Activated B cell treated with CpG ODN at 0.5 μM for 24 hours (primary cell): ENCODE results near the gene TRIM2. TPM values are rescaled to one million over a fixed set of nuclear protein-coding genes. Genes with fewer than 3 reads are reported as not detected.

Experiments used
- ATAC-seq: fragments of 200-7000 bp; cut with Tn5 transposase; one replicate; pipeline ENCODE4 v1.10.0; 2021; ENCODE audit warnings: low read depth, mild to moderate bottlenecking, moderate library complexity
- CTCF ChIA-PET: fragments of 350-600 bp; sonication (Branson Sonifier 250); formaldehyde crosslinking; loops from one replicate; lab custom pipeline; 2021; ENCODE audit warnings: antibody characterized with exemption; lab: Charles Lee
- POLR2A ChIA-PET: fragments of 350-600 bp; sonication (Branson Sonifier 250); formaldehyde crosslinking; loops from one replicate; lab custom pipeline; 2021; ENCODE audit warnings: antibody characterized with exemption; lab: Charles Lee
- DNase-seq: peaks from one replicate; pipeline ENCODE4 v3.0.0; 2022
- H3K27ac Mint-ChIP-seq: one replicate; pipeline ENCODE4 v1.8.0; 2020; ENCODE audit warnings: mixed read lengths
- H3K27me3 Mint-ChIP-seq: one replicate; pipeline ENCODE4 v1.8.0; 2021; ENCODE audit warnings: mixed read lengths
- H3K36me3 Mint-ChIP-seq: one replicate; pipeline ENCODE4 v1.8.0; 2021; ENCODE audit warnings: low read depth, mixed read lengths
- H3K4me1 Mint-ChIP-seq: one replicate; pipeline ENCODE4 v1.8.0; 2021; ENCODE audit warnings: mixed read lengths
- H3K4me3 Mint-ChIP-seq: one replicate; pipeline ENCODE4 v1.8.0; 2020; ENCODE audit warnings: mild to moderate bottlenecking, mixed read lengths
- H3K9me3 Mint-ChIP-seq: one replicate; pipeline ENCODE4 v1.8.0; 2020; ENCODE audit warnings: mixed read lengths
- intact Hi-C: fragments of 100-400 bp; cut with micrococcal nuclease; formaldehyde crosslinking; loops from one replicate; pipeline ENCODE4 v1.15.1; 2024
- total RNA-seq: library from RNA; stranded (reverse); gene quantifications from 2 replicates; pipeline ENCODE4 v1.2.3, GENCODE V29; 2022
- TF ChIP-seq, protein P1 (sequence below): fragments of 200-600 bp; IDR thresholded peaks from one replicate; pipeline ENCODE4 v1.8.0; 2022; ENCODE audit warnings: antibody characterized with exemption, mild to moderate bottlenecking

Gene TRIM2
- total RNA-seq, 1 donor from 2014 or later = 5.1 TPM

DNA sequence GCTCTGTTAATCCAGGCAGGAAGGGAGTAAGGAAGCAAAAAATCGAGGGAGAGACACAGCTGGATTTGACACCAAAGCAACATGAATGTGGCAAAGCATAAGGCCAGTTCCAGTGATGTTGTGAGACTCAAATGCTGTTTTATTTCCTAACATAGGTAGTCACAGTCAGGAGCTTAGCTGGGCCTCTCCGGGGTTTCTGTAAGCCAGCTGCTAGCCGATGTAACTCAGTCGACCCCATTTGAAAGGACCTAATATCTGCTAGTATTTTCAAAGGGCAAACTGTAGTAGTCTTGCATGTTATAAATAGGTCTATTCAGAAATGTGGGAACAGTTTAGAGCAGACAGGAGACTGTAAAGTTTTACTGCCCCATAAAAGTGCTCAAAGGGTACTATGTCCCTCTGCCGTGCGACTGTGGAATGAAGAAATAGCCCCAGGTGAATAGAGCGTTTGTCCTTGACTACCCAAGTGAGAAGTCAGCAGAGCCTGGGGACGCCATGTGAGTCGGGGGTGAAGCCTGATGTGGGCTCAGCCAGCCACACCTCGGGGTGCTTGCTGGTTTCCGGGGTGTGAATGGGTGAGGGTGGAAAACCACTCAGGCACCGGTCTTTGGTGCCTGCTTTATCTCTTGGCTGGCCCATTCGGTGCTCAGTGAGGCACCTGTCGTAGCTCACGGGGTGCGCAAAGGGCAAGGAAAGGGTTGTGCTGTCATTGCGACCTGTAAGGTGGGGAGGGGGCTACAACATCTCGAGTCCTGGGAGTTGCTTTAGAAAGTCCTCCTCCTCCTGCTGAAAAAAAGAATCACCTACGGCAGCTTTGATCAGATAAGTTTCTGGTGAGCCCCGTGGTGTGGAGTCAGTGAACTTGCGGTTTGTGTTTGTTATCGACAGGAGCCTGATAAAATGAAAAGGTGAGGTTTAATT is 745 bp downstream of the TRIM2 start:
- no peaks in the 10 kb centered on the region for H3K36me3 Mint-ChIP-seq
- H3K9me3 Mint-ChIP-seq = no peaks in the 10 kb centered on the region
- intact Hi-C loops = no loop called here
- ATAC-seq (peak; percentile 42), DNase-seq (no peak)
- no peak overlapping the region for H3K27ac Mint-ChIP-seq
- TF ChIP-seq, protein P1, sequence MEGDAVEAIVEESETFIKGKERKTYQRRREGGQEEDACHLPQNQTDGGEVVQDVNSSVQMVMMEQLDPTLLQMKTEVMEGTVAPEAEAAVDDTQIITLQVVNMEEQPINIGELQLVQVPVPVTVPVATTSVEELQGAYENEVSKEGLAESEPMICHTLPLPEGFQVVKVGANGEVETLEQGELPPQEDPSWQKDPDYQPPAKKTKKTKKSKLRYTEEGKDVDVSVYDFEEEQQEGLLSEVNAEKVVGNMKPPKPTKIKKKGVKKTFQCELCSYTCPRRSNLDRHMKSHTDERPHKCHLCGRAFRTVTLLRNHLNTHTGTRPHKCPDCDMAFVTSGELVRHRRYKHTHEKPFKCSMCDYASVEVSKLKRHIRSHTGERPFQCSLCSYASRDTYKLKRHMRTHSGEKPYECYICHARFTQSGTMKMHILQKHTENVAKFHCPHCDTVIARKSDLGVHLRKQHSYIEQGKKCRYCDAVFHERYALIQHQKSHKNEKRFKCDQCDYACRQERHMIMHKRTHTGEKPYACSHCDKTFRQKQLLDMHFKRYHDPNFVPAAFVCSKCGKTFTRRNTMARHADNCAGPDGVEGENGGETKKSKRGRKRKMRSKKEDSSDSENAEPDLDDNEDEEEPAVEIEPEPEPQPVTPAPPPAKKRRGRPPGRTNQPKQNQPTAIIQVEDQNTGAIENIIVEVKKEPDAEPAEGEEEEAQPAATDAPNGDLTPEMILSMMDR = no peak
- ChIA-PET POLR2A (no interaction called here), CTCF (interaction anchor here (1.3 kb wide), 1 partner anchor 78 kb away, joined by 3 read pairs; no protein-coding TSS in a partner anchor)
- H3K4me1 Mint-ChIP-seq = peaks cover 12% of the 10 kb centered on the region
- no peak overlapping the region for H3K4me3 Mint-ChIP-seq
- peaks cover 21% of the 10 kb centered on the region for H3K27me3 Mint-ChIP-seq

DNA sequence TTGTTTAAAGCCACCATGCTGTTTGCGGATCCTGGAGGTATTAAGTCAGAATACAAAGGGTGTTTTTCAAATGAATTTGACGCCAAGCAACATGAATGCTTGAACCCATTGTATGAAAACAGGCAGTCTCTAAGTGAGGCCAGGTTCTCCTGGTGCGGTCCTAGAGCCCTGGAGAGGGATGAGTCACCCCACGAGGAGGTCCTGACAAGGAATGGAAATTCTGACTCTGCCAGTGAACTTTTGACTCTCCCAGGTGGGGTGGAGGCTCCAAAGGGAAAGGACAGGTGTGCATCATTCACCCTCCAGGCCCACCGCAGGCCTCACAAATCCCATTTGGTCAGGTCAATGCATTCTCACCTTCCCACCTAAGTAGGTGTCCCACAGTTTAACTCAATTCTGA is 1.5 kb downstream of the TRIM2 start:
- intact Hi-C loops = no loop called here
- DNase-seq = no peak
- no peaks in the 10 kb centered on the region for H3K36me3 Mint-ChIP-seq
- peaks cover 12% of the 10 kb centered on the region for H3K4me1 Mint-ChIP-seq
- no peak overlapping the region for H3K27ac Mint-ChIP-seq
- ATAC-seq = no peak
- TF ChIP-seq, protein P1 = no peak
- H3K27me3 Mint-ChIP-seq = peaks cover 24% of the 10 kb centered on the region
- no peaks in the 10 kb centered on the region for H3K9me3 Mint-ChIP-seq
- H3K4me3 Mint-ChIP-seq = no peak overlapping the region
- ChIA-PET CTCF (no interaction called here), POLR2A (no interaction called here)

DNA sequence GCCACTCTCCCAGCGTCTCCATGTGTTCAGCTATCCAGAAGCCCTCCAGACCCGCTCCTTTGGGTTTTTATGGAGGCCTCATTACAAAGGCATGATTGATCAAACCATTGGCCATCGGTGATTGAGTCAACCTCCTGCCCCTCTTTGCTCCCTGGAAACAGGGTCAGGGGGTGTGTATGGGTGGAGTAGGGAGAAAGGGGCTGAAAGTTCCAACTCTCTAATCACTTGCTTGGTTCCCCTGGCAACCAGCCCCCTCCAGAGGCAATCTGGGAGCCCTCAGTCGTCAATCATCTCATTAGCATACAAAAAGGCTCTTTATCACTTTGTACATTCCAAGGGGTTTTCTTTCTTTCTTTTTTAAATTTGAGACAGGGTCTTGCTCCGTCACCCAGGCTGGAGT is 2.3 kb downstream of the TRIM2 start:
- no peak overlapping the region for H3K4me3 Mint-ChIP-seq
- intact Hi-C loops = no loop called here
- ATAC-seq (no peak), DNase-seq (no peak)
- H3K36me3 Mint-ChIP-seq = no peaks in the 10 kb centered on the region
- CTCF ChIA-PET = no interaction called here
- H3K9me3 Mint-ChIP-seq = no peaks in the 10 kb centered on the region
- TF ChIP-seq, protein P1 = no peak
- no peak overlapping the region for H3K27ac Mint-ChIP-seq
- H3K4me1 Mint-ChIP-seq = peaks cover 12% of the 10 kb centered on the region
- H3K27me3 Mint-ChIP-seq = peaks cover 24% of the 10 kb centered on the region
- POLR2A ChIA-PET = no interaction called here

DNA sequence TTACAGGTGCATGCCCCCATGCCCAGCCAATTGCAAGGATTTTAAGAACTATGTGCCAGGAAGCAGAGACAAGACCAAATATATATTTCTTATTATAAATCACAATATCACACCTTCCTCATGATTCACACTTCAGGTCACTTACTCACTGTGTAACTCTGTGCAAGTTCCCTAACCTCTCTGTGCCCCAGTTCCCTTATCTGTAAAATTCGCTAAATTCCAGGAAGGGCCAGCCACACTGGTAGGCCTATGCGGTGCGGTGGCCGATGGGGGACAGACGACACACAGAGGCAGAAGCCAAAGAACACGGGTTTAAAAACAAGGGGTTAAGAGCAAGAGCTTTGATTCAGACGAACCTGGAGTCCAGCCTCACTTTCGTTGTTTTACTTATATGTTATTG is 2.8 kb downstream of the TRIM2 start:
- Mint-ChIP-seq H3K4me1 (peaks cover 12% of the 10 kb centered on the region), H3K27ac (no peak overlapping the region), H3K9me3 (peaks cover 4% of the 10 kb centered on the region), H3K27me3 (peaks cover 24% of the 10 kb centered on the region), H3K36me3 (no peaks in the 10 kb centered on the region), H3K4me3 (no peak overlapping the region)
- intact Hi-C loops = no loop called here
- TF ChIP-seq, protein P1 = no peak
- ChIA-PET CTCF (no interaction called here), POLR2A (no interaction called here)
- ATAC-seq = no peak
- no peak for DNase-seq

DNA sequence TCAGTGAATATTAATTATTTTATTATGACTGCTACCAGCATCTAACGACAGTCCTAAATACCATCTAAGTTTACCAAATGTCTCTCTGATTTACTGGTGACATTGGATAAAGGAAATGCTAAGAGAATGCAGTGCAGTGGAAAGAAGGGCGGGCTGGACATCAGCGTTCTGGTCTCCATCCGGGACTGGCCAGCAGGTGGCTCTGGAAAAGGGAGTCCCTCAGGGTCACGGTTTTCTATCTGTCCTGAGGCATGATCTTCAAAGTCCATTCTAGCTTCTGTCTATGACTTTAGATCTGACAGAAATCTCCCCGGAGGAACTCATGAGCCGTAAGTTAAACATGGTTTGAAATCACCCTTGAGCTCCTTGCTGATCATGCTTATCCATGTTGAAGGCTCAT is 3.3 kb downstream of the TRIM2 start:
- TF ChIP-seq, protein P1 = no peak
- ChIA-PET POLR2A (no interaction called here), CTCF (no interaction called here)
- no peak for DNase-seq
- ATAC-seq = no peak
- Mint-ChIP-seq H3K4me1 (peaks cover 12% of the 10 kb centered on the region), H3K27ac (no peak overlapping the region), H3K9me3 (peaks cover 5% of the 10 kb centered on the region), H3K36me3 (no peaks in the 10 kb centered on the region), H3K27me3 (peaks cover 24% of the 10 kb centered on the region), H3K4me3 (no peak overlapping the region)
- intact Hi-C loops = no loop called here
